ENCODE measurements around the gene TMC8.

TMC8 gene

DNA sequence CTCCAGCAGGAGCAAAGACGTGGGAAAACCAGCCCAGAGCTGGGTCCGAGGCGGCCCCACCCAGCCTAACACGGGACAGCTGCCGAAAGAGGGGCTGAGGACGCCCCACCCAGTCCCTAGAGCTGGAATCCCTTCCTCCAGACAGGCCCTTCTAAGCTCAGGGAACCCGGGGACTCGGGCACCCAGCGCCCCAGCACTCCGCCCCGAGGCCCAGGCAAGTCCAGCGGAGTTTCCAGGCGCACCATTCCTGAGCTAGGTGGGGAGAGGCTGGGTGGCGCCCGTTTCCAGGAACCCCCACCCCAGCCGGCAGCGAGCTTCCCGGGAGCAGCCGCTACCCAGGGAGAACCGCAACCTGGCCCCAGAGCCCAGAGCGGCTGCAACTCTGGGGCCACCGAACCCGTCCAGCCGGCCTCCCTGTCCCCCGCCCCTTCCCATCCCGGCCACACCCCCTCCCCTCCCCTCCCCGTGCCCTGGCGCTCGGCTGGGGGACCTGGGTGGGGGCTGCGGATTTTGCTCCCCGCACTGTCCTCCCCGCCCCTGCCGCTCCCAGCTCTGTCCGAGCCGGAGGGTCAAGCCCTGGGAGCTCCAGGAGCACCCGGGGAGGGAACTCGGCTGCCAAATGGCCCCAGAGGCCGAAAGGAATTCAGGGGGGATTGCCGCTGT lies 2.6 kb upstream of the TMC8 start:
- no peak overlapping the region for H3K27ac ChIP-seq
- DNase-seq (ENCODE audit: low read depth, low spot score): no peak
- H3K9ac ChIP-seq (ENCODE audit: insufficient read length): peak overlapping the region; percentile 64
- peak overlapping the region; percentile 94 for H3K4me3 ChIP-seq
- peaks cover 3% of the 10 kb centered on the region; the same call in 1 of the 2 replicates for H3K36me3 ChIP-seq (ENCODE audit: insufficient read depth, low read length)
- TF ChIP-seq FOXP2 (optimal IDR thresholded peaks at IDR 0.05; ENCODE audit: control extremely low read depth, extremely low read length, insufficient read depth) (no peak), EZH2 (IDR thresholded peaks at IDR 0.05) (no peak), POLR2AphosphoS5 (IDR thresholded peaks at IDR 0.05; ENCODE audit: borderline replicate concordance, low read depth, low read length) (no peak)
- H3K9me3 ChIP-seq (ENCODE audit: low read depth, low read length): no peaks in the 10 kb centered on the region

DNA sequence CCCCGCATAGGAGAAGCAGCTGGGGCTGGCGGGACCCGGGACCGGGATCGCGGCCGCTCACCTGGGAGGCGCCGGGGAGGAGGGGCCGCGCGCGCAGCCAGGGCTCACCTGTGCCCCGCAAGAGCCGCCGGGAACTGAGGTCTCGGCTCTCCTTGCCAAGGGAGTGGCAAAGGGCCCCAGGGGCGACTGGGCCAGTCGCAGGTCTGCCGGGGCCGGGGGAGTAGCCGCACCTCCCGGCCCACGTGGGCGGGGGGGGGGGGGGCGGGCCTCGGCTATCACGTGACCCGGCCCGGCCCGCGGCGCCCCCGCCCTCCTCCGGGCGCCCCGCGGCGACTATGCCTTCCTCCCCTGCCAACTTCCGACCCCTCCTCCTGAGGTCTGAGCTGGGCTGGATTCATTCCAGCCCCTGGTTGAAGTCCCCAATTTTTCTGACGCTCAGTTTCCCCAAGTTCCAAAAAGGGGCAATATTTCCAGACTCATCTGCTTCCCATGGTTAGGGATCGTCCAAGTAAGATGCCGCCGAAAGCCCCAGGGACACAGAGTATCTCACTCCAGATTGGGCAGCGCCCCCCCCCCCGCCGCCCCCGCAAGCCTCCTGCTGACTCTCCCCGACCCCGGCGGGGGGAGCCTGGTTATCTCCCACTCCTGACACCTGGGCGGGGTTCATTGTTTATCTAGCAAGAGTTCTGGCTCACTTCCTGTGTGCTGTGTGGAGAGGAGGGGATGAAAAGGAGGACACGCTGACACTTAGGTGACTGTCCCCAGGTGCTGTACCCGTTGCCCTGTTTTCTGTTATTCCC lies 1.8 kb upstream of the TMC8 start, which contains the start of gene TMC6:
TSS of gene TMC6 (minus strand) at position 205 of the 800 bp plus-strand sequence. CDS start 1,923 bp downstream, outside the sequence.
- Histone ChIP-seq H3K9me3 (ENCODE audit: low read depth, low read length) (no peaks in the 10 kb centered on the region), H3K9ac (ENCODE audit: insufficient read length) (peak within 1 kb of the TSS; percentile 64), H3K27ac (no peak within 1 kb of the TSS), H3K36me3 (ENCODE audit: insufficient read depth, low read length) (no peaks in the 10 kb centered on the region), H3K4me3 (peak within 1 kb of the TSS; percentile 94)
- no peak for DNase-seq (ENCODE audit: low read depth, low spot score)
- TF ChIP-seq POLR2AphosphoS5 (IDR thresholded peaks at IDR 0.05; ENCODE audit: borderline replicate concordance, low read depth, low read length) (peak; percentile 48), EZH2 (IDR thresholded peaks at IDR 0.05) (no peak)

DNA sequence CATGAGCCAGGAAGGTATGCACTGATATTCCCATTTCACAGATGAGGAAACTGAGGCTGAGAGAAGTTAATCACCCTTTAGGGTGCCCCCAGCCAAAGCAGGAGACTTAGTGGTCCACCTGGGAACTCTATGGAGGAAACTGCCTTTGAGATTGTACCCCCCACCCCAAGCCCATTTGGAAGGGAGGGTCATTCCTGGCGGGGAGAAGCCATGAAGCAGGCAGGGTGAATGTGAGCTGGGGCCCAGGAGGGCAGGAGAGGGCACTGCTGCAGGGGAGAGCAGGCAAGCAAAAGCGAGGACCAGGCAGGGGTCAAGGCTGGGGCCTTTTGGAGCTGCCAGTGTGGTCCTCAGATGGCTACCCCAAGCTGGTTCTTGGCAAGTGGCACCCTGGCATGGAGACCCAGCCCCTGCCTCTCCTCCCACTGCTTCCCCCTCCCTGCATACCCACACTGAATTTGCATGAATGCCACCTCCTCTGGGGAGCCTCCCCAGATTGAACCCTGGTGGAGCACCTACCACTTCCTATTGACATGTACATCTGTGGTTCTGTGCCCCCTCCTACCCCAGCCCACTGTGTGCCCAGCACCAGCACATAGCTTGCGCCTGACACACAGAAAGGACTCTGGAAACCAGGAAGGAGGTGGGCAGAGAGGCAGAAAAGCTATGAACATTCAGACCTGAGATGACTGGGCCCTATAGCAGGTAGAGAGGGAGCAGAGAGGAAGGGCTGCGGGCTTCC lies 1.1 kb upstream of the TMC8 start:
- no peak overlapping the region for H3K27ac ChIP-seq

DNA sequence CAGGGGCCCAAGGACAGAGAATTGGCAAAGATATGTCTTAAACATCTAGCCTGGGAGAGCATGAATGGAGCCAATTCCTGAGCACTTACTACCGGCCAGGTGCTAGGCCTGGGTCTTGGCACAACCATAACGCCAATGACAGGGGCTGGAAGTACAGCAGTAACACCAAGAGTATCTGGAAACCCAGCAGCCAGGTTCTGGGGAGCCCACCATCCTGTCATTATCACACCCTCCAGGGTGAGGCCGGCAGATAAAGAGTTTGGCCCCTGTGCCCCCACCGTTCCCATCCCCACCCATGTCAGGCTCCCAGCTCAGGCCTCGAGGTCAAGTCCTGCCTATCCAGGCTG lies 508 bp upstream of the TMC8 start:
- no peak for DNase-seq (ENCODE audit: low read depth, low spot score)
- no peak overlapping the region for H3K4me3 ChIP-seq
- no peak overlapping the region for H3K9ac ChIP-seq (ENCODE audit: insufficient read length)
- no peak for TF ChIP-seq POLR2AphosphoS5 (IDR thresholded peaks at IDR 0.05; ENCODE audit: borderline replicate concordance, low read depth, low read length)
- no peak for TF ChIP-seq FOXP2 (optimal IDR thresholded peaks at IDR 0.05; ENCODE audit: control extremely low read depth, extremely low read length, insufficient read depth)
- TF ChIP-seq EZH2 (IDR thresholded peaks at IDR 0.05): no peak
- H3K36me3 ChIP-seq (ENCODE audit: insufficient read depth, low read length): no peaks in the 10 kb centered on the region
- no peak overlapping the region for H3K27ac ChIP-seq
- no peaks in the 10 kb centered on the region for H3K9me3 ChIP-seq (ENCODE audit: low read depth, low read length)

More for the DNA sequence above, 1.1 kb upstream of the TMC8 start:
- no peak for TF ChIP-seq FOXP2 (optimal IDR thresholded peaks at IDR 0.05; ENCODE audit: control extremely low read depth, extremely low read length, insufficient read depth)
- no peak for TF ChIP-seq POLR2AphosphoS5 (IDR thresholded peaks at IDR 0.05; ENCODE audit: borderline replicate concordance, low read depth, low read length)
- TF ChIP-seq EZH2 (IDR thresholded peaks at IDR 0.05): no peak
- no peak for DNase-seq (ENCODE audit: low read depth, low spot score)
- Histone ChIP-seq H3K9me3 (ENCODE audit: low read depth, low read length) (no peaks in the 10 kb centered on the region), H3K36me3 (ENCODE audit: insufficient read depth, low read length) (no peaks in the 10 kb centered on the region), H3K9ac (ENCODE audit: insufficient read length) (peak overlapping the region; percentile 61), H3K4me3 (peak overlapping the region; percentile 94)

DNA sequence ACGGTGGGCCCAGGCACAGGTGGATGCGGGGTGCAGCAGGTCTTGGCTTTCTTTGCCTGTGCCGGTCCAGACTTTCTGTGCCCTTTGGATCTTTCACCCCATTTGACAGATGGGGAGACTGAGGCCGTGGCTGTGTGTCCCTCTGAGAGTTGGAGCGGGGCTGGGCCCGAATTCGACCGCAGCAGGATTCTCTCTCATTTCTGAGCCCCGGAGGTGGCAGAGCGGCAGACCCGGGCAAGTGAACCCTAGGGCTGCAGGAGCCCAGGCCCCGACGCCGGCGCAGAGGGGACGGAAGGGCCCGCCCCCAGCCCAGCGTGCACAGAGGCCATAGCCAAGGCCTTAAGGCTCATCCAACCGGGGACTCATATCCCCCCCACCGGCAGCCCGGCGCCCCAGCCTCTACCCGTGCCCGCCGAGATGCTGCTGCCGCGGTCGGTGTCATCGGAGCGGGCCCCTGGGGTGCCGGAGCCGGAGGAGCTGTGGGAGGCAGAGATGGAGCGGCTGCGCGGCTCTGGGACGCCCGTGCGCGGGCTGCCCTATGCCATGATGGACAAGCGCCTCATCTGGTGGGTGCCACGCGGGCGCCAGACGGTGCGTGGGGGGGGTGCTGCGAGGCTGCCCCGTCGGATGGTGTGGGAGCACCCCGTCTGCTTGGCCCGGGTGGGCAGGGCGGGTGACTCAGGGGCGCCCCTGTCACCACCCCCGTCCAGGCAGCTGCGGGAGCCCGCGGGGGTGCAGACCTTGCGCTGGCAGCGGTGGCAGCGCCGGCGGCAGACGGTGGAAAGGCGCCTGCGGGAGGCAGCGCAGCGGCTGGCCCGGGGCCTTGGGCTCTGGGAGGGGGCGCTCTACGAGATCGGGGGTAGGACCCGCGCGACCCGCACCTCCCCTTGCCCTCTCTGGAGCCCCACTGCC lies 857 bp downstream of the TMC8 start:
- H3K9me3 ChIP-seq (ENCODE audit: low read depth, low read length): no peaks in the 10 kb centered on the region
- no peak overlapping the region for H3K27ac ChIP-seq
- H3K4me3 ChIP-seq: no peak overlapping the region
- H3K36me3 ChIP-seq (ENCODE audit: insufficient read depth, low read length): no peaks in the 10 kb centered on the region
- H3K9ac ChIP-seq (ENCODE audit: insufficient read length): no peak overlapping the region
- no peak for DNase-seq (ENCODE audit: low read depth, low spot score)
- no peak for TF ChIP-seq FOXP2 (optimal IDR thresholded peaks at IDR 0.05; ENCODE audit: control extremely low read depth, extremely low read length, insufficient read depth)
- no peak for TF ChIP-seq POLR2AphosphoS5 (IDR thresholded peaks at IDR 0.05; ENCODE audit: borderline replicate concordance, low read depth, low read length)
- no peak for TF ChIP-seq EZH2 (IDR thresholded peaks at IDR 0.05)

DNA sequence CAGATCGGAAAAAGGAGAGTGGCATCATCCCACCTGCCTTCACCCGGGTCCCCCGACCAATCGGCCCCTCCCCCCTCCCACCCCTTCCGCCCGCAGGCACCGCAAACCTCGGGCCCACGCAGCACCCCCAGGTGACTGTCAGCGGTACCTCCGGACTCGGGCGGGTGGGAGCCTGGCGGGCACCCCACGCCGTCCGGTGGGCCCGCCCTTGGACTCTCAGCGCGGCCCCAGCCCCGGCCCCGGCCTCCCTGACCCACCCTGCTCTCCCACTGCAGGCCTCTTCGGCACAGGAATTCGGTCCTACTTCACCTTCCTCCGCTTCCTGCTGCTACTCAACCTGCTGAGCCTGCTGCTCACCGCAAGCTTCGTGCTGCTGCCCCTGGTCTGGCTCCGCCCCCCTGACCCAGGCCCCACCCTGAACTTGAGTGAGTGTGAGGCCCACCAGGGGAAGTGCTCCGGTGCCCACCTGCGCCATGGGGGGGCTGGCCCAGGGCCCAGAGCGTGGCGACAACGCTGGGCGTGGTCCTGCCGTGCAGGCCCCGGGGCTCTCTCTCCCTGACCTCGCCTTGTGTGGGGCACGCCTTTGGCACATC lies 1.6 kb downstream of the TMC8 start:
- TF ChIP-seq FOXP2 (optimal IDR thresholded peaks at IDR 0.05; ENCODE audit: control extremely low read depth, extremely low read length, insufficient read depth) (no peak), POLR2AphosphoS5 (IDR thresholded peaks at IDR 0.05; ENCODE audit: borderline replicate concordance, low read depth, low read length) (no peak), EZH2 (IDR thresholded peaks at IDR 0.05) (no peak)
- no peak overlapping the region for H3K9ac ChIP-seq (ENCODE audit: insufficient read length)
- no peaks in the 10 kb centered on the region for H3K9me3 ChIP-seq (ENCODE audit: low read depth, low read length)
- no peak overlapping the region for H3K27ac ChIP-seq
- DNase-seq (ENCODE audit: low read depth, low spot score): no peak
- H3K36me3 ChIP-seq (ENCODE audit: insufficient read depth, low read length): no peaks in the 10 kb centered on the region
- H3K4me3 ChIP-seq: no peak overlapping the region

DNA sequence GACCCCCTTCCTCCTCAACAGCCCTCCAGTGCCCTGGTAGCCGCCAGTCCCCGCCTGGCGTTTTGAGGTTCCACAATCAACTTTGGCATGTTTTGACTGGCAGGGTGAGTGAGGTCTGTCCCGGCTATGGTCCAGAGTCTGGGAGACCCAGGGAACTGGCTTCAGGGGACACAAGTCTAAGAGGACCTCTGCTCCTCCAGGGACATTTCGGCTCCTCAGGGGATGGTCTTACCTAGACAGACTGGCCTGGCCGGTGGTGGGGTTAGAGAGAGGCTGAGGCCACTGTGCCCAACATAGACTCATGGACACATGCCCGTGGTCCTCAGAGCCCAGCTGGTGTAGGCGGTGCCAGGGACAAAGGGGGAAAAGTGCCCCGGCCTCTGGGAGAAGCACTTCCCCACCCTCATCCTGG lies 2.2 kb downstream of the TMC8 start:
- Histone ChIP-seq H3K27ac (no peak overlapping the region), H3K9ac (ENCODE audit: insufficient read length) (no peak overlapping the region)

More for the DNA sequence above, 2.2 kb downstream of the TMC8 start:
- TF ChIP-seq FOXP2 (optimal IDR thresholded peaks at IDR 0.05; ENCODE audit: control extremely low read depth, extremely low read length, insufficient read depth) (no peak), EZH2 (IDR thresholded peaks at IDR 0.05) (no peak), POLR2AphosphoS5 (IDR thresholded peaks at IDR 0.05; ENCODE audit: borderline replicate concordance, low read depth, low read length) (no peak)
- Histone ChIP-seq H3K4me3 (no peak overlapping the region), H3K36me3 (ENCODE audit: insufficient read depth, low read length) (no peaks in the 10 kb centered on the region), H3K9me3 (ENCODE audit: low read depth, low read length) (no peaks in the 10 kb centered on the region)
- no peak for DNase-seq (ENCODE audit: low read depth, low spot score)
